Amniotic epithelial cell (primary cell): ENCODE results near the gene NCOA7.
A peak's percentile ranks its signal among the peaks of the same experiment; 100 is the strongest.
"Not testable (repeated sequence)": the region's sequence is repeated elsewhere in the genome, so short reads cannot be mapped to it uniquely, and the experiment has no call there.

Experiments
- DNase-seq: peaks from one replicate; pipeline ENCODE4 v3.0.0-alpha.2; 2010; ENCODE audit warnings: low read depth

NCOA7 gene

DNA sequence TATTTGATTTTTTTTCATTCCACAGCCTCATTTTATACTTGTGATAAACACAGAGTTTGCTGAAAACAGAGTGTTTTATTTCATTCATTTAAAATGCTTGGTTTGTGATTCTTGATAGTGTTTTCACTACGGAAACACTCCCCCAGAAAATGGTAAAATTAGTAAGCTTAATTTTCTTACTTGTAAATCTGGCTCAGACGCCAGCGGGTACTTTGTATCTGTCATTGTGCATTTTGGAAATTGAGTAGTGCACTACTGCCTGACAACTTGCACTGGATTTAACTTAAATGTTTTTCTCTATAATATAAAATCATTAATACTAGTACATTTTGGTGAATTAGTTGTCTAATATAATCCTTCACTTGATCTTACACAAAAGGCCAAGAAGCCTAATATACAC, 128.9 kb downstream of the NCOA7 start:
- DNase-seq = no peak

DNA sequence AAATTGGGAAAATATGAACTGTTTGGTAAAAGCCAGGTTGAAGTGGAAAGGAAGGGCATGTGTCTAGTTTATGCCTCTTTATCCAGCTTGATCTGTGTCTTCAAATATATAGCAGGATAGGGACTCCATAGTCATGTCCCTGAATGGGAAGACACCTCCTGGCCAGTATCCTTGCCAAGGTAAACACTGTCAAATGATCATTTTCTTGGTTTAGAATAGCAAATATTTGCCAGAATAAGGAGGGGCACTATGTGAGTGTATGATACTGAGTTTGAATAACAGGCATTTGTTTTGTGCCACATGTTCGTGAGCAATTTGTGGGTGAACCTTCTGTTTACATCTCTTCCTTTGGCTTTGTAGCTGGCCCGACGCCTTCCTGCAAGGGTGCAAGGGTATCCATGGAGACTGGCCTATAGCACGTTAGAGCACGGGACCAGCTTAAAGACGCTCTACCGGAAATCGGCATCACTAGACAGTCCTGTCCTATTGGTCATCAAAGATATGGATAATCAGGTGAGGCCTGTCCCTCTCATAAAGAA, 131.6 kb downstream of the NCOA7 start:
- DNase-seq = no peak

DNA sequence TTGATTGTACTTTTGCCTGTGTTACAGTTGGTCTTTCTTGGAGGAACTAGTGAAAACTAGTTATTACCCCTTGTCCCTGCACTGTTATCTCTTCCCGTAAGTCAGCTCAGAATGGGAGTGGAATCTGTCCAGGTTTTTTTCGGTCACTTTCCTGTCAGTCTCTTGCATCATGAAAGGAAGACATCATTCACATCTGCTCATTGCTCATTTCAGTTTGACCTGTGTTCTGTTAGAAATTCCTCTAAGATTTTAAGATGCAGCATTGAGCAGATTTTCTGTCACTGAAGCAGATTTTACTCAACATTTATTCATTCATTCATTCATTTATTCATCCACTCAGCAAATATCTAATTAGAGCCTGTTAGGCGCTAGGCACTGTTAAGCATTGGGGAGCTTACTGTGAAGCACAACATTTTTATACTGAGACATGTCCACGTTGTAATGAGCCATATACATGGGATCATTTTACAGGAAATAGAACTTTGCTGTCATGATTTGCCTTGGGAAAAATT, 132.7 kb downstream of the NCOA7 start:
- DNase-seq = peak; percentile 51

DNA sequence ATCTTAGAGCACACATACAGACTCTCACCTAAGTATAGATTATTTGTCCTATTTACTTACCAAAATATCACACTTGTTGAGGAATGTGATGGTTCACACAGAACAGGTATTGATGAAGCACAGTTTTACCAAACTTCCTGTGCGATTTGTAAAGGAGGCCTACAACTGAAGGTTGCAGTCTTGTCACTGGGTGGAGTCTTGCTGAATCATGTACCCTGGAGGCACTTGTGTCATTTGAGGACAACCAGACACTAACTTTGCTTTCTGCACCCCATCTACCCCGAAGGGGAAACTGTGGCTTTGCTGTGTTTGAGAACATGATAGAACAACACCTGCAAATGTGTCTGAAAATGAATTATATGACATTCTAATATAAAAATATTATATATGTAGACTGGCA, 133.4 kb downstream of the NCOA7 start:
- no peak for DNase-seq

DNA sequence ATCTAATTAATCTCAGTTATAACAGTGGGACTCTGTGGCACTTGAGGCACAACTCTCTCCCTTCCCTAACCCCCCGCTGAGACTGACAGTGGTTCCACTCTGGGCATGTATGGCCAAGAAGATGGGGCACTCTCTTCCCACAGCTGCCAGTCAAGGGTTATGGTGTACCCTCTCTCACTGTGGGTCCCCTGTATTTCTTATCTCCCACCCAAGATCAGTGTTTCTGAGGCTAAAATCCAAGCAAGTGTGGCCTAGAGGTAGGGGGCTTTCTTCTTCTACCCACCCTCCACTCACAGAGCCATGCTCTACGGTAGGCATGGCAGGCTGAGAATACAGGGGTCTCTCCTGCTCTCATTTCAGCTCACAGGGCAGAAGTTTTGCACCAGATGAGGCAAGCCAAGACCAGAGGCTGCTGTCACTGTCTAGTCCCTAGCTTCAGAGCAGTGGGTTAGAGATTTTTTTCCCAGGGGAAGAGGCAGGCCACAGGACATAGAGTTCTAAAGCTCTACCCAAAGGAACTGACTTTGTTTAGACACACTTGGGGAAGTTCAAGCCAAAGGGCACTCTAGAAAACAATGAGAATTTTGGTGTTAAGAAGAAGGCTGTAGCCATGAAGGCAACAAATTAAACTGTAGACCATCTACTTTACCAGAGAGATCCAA, 134.1 kb downstream of the NCOA7 start:
- no peak for DNase-seq

DNA sequence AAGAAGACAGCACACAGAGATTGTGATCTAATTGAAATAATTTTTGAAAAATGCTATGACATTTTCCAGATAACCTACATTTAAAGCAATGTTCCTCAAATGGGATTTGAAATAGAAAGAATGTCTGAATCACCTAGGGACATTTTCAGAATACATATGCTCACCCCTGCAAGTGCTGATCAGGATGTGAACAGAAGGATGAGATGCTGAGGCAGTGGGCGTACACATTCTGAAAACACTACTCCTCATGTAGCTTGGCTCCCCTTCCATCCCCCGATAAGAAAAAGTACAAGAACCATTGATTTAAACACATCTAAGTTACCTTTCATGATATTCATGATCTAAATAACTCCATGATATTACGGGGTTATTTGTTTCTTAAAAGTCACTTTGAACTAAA, 136.0 kb downstream of the NCOA7 start:
- DNase-seq = no peak

DNA sequence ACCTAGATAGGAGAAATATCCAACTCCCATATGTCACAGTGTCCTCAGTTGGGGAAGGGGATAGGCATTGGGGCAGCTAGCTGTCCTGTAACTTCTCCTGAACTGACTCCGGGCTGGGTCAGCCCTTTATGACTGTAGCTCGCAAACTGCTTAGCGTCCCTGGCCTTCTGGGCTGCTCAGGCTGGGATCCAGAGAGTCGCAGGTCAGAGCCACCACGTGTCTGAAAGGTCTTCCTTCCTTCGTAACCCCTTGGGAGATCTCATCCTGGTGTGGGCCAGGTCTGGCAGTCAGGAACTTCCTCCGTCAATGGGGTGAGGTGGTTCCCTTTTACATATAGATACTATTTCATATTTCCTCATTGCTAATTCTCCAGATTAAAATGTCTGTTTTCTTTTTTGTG, 137.0 kb downstream of the NCOA7 start:
- DNase-seq = no peak

DNA sequence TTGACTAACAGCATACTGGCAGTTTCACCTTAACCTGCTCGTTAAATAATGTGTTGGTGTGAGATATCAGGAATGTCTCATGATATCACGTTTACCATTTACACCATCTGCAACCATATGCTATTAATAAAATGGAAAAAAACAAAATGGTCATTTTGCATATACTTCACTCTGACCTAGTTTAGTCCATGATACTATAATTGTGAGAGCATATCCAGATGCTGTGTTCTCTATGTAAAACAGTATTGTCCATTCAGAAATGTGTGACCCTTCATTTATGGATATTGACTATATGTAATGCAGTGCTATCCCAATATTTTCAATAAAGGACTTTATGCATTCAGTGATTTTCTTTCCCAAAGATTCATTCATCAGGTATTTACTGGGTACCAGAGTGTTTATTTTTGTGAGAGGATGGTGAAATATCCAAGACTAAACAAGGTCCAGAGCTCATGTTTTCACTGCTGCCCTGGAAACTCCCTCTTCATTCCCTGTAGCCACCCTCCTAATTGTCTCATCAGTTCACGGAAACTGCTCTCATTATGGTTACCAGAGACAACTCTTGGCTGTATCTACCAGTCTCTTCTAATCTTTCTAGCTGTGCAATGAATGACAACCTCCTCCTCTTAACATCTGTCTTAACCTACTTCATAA, 140.1 kb downstream of the NCOA7 start:
- no peak for DNase-seq

DNA sequence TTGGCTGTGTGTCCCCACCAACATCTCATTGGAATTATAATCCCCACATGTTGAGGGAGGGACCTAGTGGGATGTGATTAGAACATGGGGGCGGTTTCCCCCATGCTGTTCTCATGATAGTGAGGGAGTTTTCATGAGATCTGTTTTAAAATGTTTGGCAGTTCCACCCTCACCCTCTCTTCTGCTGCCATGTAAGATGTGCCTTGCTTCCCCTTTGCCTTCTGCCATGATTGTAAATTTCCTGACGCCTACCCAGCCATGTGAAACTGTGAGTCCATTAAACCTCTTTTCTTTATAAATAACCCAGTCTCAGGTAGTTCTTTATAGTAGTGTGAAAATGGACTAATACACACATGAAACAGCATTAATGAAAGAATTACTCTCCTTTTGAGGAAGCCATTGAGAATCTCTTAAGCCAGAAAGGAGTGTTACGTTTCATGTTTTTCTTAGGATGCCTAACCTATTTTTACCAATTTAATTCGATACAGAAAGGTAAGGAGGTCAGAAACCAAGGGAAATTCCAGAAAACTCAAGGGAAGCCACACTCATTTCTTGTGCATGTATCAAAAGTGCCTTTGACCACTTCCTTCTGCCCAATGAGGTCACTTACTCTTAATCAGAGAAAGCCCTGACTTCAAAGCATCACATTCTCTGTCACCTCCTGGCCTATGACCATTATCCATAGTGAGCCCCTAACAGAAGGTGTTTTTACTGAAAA, 141.1 kb downstream of the NCOA7 start:
- DNase-seq = no peak

DNA sequence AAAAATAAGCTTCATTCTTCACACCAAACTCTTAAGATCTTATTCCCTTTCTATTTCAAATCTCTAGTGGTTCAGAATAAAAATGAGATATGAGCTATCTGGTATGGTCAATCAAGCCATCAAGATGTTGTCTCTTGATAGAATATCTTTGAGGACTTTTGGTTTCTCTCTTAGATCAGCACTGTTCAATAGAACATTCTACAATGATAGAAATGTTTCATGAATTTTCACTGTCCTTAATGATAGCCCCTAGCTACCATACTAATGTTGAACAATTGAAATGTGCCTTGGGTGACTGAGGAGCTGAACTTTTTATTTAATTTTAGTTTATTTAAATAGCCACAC, 141.7 kb downstream of the NCOA7 start:
- no peak for DNase-seq

DNA sequence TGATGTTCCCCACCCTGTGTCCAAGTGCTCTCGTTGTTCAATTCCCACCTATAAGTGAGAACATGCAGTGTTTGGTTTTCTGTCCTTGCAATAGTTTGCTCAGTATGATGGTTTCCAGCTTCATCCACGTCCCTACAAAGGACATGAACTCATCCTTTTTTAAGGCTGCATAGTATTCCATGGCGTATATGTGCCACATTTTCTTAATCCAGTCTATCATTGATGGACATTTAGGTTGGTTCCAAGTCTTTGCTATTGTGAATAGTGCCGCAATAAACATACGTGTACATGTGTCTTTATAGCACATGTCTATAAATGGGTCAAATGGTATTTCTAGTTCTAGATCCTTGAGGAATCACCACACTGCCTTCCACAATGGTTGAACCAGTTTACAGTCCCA, 144.8 kb downstream of the NCOA7 start:
- DNase-seq = not testable (repeated sequence)

DNA sequence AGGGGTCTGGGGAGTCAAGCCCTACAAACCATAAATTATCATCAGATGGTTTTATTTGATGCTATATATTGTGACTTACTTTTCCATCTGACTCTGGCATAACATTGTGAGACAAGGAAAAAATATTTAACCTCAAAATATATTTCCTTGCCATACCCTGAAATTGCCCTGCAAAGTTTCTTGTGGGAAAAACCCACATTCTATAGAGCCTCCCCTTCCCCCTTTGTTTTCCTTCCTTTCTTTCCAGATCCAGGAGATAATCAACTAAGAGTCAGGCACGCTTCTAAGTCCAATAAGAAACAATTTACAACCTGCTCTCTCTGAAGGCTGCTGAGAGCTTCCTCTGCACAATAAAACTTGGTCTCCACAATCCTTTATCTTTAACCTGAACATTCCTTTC, 148.3 kb downstream of the NCOA7 start:
- no peak for DNase-seq

DNA sequence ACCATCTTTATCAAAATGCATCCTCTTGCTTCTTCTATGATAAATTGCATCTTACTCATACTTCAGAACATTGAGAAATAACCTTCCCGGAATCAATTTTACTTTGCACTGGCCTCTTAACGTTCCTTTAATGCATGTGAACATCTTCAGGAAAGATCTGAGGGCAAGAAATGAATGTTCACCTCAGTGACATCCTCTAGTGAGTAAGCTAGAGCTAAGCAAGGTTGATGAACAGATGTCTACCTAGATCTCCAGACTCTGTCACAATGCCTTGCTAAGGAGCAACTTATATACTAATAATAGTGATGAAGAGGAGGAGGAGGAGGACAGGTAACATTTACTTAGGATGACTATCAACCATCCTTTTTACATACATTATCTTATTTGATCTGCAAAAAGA, 149.0 kb downstream of the NCOA7 start:
- DNase-seq = no peak

DNA sequence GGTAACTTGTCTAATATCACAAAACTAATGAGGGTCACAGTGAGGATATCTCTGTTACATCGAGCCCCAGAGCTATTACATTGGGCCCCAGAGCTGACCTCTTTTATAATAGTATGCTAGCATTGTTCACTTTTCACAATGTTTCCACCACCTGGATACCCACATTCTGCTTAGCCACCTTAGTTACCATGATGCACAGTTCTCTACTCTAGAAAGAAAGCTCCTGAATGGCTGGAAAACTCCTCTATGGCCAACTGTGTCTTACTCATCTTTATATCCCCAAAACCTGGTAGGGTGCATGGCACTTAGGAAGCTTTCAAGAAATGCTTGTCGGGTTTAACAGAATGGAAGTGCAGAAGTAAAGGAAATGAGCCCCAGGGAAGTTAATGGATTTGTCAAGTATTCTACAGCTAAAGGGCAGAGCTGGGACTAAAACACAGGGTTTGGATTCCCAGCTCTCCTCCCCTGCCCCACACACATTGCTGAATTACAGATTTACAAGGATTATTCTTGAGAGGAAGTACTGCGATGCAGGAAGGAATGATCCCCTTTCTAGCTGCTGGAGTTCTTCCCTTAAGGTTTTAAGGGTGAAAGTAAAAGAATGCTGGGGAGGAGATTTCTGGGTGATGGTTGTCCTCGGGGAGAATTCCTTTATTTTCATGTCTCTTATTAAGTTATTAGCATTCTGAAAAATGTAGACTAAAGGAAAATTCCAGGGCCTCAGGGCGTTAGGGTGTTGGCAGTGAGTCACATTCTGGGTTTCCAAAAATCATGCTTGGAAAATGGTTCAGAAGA, 149.7 kb downstream of the NCOA7 start:
- no peak for DNase-seq

DNA sequence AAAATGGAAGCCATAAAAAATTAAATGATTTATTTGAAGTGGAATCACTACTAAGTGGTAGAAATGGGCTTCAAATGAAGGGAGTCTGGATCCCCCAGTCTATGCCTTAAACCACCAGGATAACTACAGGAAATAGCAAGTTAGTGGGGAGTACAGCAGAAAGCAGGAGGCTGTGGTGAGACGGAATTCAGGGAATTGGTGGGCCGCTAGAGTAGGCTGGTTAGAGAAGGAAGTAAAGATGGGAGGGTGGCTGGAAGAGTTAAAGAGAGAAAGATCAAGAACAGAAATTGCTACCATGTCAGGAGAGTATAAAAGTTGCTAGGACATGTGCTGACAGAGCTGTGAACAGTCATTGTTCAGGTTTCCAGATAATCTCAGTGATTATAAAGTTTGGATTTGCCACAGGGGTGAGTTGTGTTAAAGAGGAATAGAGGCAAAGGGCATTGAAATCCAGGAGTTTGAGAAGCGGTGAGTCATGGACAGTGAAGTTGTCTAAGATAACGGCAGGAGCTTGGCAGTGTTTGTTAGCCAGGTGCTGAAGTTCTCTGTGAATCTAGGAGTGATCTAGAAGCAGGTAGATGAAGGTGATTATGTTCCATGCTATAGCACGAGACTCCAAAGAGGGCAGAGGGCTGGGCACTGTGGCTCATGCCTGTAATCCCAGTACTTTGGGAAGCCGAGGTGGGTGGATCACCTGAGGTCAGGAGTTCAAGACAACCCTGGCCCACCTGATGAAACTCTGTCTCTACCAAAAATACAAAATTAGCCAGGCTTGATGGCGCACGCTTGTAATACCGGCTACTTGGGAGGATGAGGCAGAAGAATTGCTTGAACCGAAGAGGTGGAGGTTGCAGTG, 152.1 kb downstream of the NCOA7 start:
- peak; percentile 75 for DNase-seq

DNA sequence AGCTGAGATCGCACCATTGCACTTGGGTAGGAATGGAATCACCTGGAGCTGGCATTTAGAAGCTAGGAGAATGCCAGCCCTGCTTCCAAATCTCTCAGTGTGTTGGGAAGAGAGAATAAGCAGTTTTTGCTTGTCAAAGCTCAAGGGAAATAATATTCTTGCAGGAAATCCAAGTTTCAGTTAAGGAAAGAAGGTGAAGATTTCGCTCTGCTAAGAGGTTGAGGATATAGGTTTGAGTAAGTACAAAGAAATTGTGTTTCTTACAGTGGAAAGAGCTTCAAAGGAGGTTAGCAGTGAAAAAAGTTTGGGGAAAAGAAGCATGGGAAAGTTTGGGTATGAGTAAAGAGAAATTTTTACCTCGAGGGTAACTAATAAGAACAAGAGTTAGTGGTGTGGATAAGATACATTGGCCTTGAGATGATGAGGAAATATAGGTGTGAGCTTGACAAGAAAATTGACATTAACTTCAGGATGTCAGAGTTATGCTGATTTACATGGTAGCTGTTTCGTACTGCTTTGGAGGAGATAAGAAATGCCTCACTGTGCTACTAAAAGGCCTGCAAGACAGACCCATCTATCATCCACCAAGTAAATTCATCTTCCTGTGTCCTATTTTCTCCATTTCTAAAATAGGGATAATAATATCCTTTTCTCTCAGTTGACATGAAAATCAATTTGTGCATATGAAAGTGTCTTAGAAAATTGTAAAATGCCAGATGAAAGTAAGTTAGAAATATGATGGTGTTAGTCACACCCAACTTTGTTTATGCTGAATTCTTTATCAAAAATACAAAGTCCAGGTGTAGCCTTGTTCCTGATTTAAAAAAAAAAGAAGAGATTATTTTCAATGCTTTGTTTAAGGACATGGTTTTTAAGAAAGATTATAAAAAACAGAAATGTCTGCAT, 153.0 kb downstream of the NCOA7 start:
- peak; percentile 66 for DNase-seq

DNA sequence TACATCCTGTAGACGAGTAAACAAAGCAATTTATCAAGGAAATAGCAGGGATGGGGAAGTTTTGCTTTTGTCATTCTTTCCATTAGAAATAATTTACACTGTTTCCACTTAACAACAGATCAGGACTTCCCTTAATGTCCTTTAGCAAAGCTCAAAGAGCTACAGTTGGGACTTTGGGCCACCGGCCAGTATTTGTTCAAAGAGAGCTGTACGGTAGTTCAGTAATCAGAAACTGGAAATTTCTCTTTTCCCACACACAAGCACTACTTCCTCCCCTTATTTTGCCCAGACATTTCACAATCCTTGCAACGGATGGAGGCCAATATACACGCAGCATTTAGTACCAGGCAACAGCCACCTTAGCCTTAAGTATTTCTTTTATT, 153.7 kb downstream of the NCOA7 start:
- DNase-seq = peak; percentile 91

DNA sequence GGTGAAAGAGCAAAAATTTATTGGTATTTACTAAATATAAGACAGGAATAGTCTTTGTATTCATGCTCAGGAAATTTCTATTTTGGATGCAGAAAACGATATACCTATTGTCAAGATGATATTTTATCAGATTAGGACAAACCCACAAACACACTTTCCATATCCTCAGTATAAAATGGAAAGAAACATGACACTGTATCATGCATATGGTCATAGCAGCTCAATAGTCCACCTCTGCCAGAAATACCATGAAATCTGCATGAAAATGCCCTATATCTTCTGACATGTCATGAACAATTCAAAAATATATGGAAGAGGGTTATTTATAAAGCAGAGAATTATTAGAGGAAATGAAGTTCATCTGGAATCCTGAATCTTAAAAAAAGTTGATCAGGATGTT, 154.1 kb downstream of the NCOA7 start:
- DNase-seq = peak; percentile 10

DNA sequence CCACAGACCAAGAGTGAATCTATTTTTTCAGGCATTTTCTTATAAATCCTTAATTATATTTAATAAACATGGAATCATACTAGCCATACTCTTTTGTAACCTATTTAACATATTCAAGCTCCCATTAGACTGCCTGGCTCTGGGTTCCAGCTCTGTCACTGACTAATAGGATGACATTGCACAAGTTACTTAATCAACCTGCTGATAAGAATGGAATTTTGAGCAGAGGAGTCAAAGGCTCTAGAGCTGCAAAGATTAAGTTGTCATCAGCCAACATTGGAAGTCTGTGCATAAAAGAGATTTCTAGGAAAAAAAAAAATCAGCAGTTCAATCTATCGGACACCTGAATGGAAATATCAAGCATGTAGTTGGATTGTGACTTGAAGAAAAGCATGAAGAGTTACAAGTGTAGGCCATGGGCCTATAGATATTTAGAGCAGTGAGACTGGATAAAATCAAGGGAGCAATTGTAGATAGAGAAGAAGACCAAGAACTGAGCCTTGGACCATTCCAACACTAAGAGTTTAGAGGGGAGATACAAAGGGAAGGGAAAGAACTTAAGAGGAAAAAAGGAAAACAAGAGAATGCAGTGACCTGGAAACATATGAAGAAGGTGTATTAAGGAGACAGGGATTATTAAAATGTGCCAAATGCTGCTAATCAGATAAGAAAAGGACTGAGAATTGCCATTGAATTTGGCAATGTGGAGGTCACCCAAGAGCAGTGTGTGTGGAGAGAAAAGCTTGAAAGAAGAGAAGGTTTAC, 154.8 kb downstream of the NCOA7 start:
- peak; percentile 94 for DNase-seq
